H9 (cell line): ENCODE measurements around the gene RBM12. TPM values are rescaled to one million over a fixed set of nuclear protein-coding genes. Genes with fewer than 3 reads are reported as not detected.

ENCODE experiments used
- DNase-seq: peaks from one replicate; pipeline ENCODE4 v3.0.0-alpha.2; 2017
- H2AFZ ChIP-seq: one replicate; pipeline ENCODE4 v1.6.1; 2013; ENCODE audit warnings: mild to moderate bottlenecking, low read length, control low read depth, moderate library complexity
- H2AK5ac ChIP-seq: 2 replicates; pipeline ENCODE4 v1.6.1; 2013; ENCODE audit warnings: low read length, control low read depth, mixed read lengths; ENCODE audit not compliant: insufficient read length
- H2BK120ac ChIP-seq: one replicate; pipeline ENCODE4 v1.6.1; 2013; ENCODE audit warnings: low read depth, mild to moderate bottlenecking, low read length, control low read depth, inconsistent platforms; ENCODE audit not compliant: poor library complexity, severe bottlenecking
- H2BK12ac ChIP-seq: 2 replicates; pipeline ENCODE4 v1.6.1; 2013; ENCODE audit warnings: low read length, control low read depth, mixed read lengths, low read depth; ENCODE audit not compliant: insufficient read length
- H2BK15ac ChIP-seq: 2 replicates; pipeline ENCODE4 v1.6.1; 2013; ENCODE audit warnings: low read depth, low read length, control low read depth
- H2BK20ac ChIP-seq: one replicate; pipeline ENCODE4 v1.6.1; 2013; ENCODE audit warnings: low read depth, mild to moderate bottlenecking, low read length, control low read depth, inconsistent platforms; ENCODE audit not compliant: poor library complexity, severe bottlenecking
- H2BK5ac ChIP-seq: 2 replicates; pipeline ENCODE4 v1.6.1; 2013; ENCODE audit warnings: low read length, control low read depth, mixed read lengths; ENCODE audit not compliant: insufficient read length
- H3K14ac ChIP-seq: 2 replicates; pipeline ENCODE4 v1.6.1; 2013; ENCODE audit warnings: low read length, control low read depth; ENCODE audit not compliant: insufficient read depth
- H3K18ac ChIP-seq: 2 replicates; pipeline ENCODE4 v1.6.1; 2013; ENCODE audit warnings: low read depth, mild to moderate bottlenecking, mixed read lengths, low read length, control low read depth; ENCODE audit not compliant: insufficient read length
- H3K23ac ChIP-seq: 2 replicates; pipeline ENCODE4 v1.6.1; 2013; ENCODE audit warnings: low read length, control low read depth, mixed read lengths, low read depth; ENCODE audit not compliant: insufficient read length
- H3K23me2 ChIP-seq: 2 replicates; pipeline ENCODE4 v1.6.1; 2013; ENCODE audit warnings: low read depth, mild to moderate bottlenecking, mixed read lengths, low read length, control low read depth; ENCODE audit not compliant: insufficient read length, poor library complexity, severe bottlenecking
- H3K27ac ChIP-seq: 2 replicates; pipeline ENCODE4 v1.5.1; 2013; ENCODE audit warnings: low read length, control low read depth, mixed read lengths, low read depth; ENCODE audit not compliant: insufficient read length
- H3K27me3 ChIP-seq: 2 replicates; pipeline ENCODE4 v1.6.1; 2013; ENCODE audit warnings: low read length, control low read depth, inconsistent platforms; ENCODE audit not compliant: insufficient read depth
- H3K4ac ChIP-seq: 2 replicates; pipeline ENCODE4 v1.6.1; 2013; ENCODE audit warnings: low read depth, mild to moderate bottlenecking, control low read depth, inconsistent platforms, low read length, moderate library complexity
- H3K4me1 ChIP-seq: 2 replicates; pipeline ENCODE4 v1.6.1; 2013; ENCODE audit warnings: low read length, control low read depth, inconsistent platforms; ENCODE audit not compliant: insufficient read depth
- H3K4me2 ChIP-seq: 2 replicates; pipeline ENCODE4 v1.6.1; 2013; ENCODE audit warnings: low read length, control low read depth, mixed read lengths; ENCODE audit not compliant: insufficient read length, insufficient read depth
- H3K56ac ChIP-seq: 2 replicates; pipeline ENCODE4 v1.6.1; 2013; ENCODE audit warnings: low read depth, mild to moderate bottlenecking, mixed read lengths, low read length, control low read depth; ENCODE audit not compliant: insufficient read length
- H3K79me1 ChIP-seq: 2 replicates; pipeline ENCODE4 v1.6.1; 2013; ENCODE audit warnings: low read depth, mild to moderate bottlenecking, moderate library complexity, low read length, control low read depth, inconsistent platforms; ENCODE audit not compliant: insufficient read depth, poor library complexity, severe bottlenecking
- H3K79me2 ChIP-seq: 2 replicates; pipeline ENCODE4 v1.6.1; 2013; ENCODE audit warnings: low read length, control low read depth, inconsistent platforms; ENCODE audit not compliant: insufficient read depth
- H3K9ac ChIP-seq: 2 replicates; pipeline ENCODE4 v1.6.1; 2013; ENCODE audit warnings: low read length, control low read depth, mixed read lengths; ENCODE audit not compliant: insufficient read length; ENCODE audit errors: extremely low read depth
- H3K9me3 ChIP-seq: one replicate; pipeline ENCODE4 v1.6.1; 2013; ENCODE audit warnings: low read depth, low read length, inconsistent platforms; ENCODE audit not compliant: control insufficient read depth
- H3T11ph ChIP-seq: one replicate; pipeline ENCODE4 v1.6.1; 2013; ENCODE audit warnings: mild to moderate bottlenecking, low read length, control low read depth, inconsistent platforms
- H4K20me1 ChIP-seq: one replicate; pipeline ENCODE4 v1.6.1; 2013; ENCODE audit not compliant: control insufficient read depth, insufficient read length, insufficient read depth
- H4K5ac ChIP-seq: 2 replicates; pipeline ENCODE4 v1.6.1; 2013; ENCODE audit warnings: low read depth, mild to moderate bottlenecking, mixed read lengths, low read length, control low read depth; ENCODE audit not compliant: insufficient read length
- H4K8ac ChIP-seq: replicated peaks from 2 replicates; pipeline ENCODE4 v1.6.1; 2013; ENCODE audit warnings: low read length, control low read depth, mixed read lengths, low read depth; ENCODE audit not compliant: insufficient read length
- H4K91ac ChIP-seq: 2 replicates; pipeline ENCODE4 v1.6.1; 2013; ENCODE audit warnings: low read depth, mild to moderate bottlenecking, moderate library complexity, mixed read lengths, low read length, control low read depth; ENCODE audit not compliant: insufficient read length
- H3K27ac Mint-ChIP-seq, 3 experiments: 2 replicates in 2 of 3; 3 replicates in 1 of 3; pipeline ENCODE4 v1.8.0; 2020 to 2021; ENCODE audit warnings: mixed read lengths in 3 of 3, mild to moderate bottlenecking in 1 of 3, moderate library complexity in 1 of 3
- H3K27me3 Mint-ChIP-seq: 2 replicates; pipeline ENCODE4 v1.8.0; 2021; ENCODE audit warnings: low read depth, mild to moderate bottlenecking, moderate library complexity, mixed read lengths
- H3K36me3 Mint-ChIP-seq, 3 experiments: 2 replicates in 2 of 3; 3 replicates in 1 of 3; pipeline ENCODE4 v1.8.0; 2020 to 2021; ENCODE audit warnings: low read depth in 3 of 3, mixed read lengths in 3 of 3; ENCODE audit not compliant: insufficient read depth in 1 of 3
- H3K4me1 Mint-ChIP-seq, 2 experiments: 2 replicates each; pipeline ENCODE4 v1.8.0; 2020; ENCODE audit warnings: mixed read lengths in 2 of 2
- H3K4me3 Mint-ChIP-seq, 2 experiments: 2 replicates in 1 of 2; 3 replicates in 1 of 2; pipeline ENCODE4 v1.8.0; 2020 to 2021; ENCODE audit warnings: mild to moderate bottlenecking in 2 of 2, mixed read lengths in 2 of 2, moderate library complexity in 1 of 2
- H3K9me3 Mint-ChIP-seq, 2 experiments: 2 replicates in 1 of 2; 3 replicates in 1 of 2; pipeline ENCODE4 v1.8.0; 2020; ENCODE audit warnings: mild to moderate bottlenecking in 2 of 2, mixed read lengths in 2 of 2, moderate library complexity in 1 of 2
- WGBS: extraction: QIAGEN DNeasy Blood & Tissue Kit; methylation state at CpG from one replicate; pipeline ENCODE4 v1.1.7; 2013; ENCODE audit warnings: missing lambda C conversion rate, low lambda C conversion rate, mixed read lengths; ENCODE audit not compliant: insufficient read length; ENCODE audit errors: extremely low coverage; 5-methylcytosine and 5-hydroxymethylcytosine counted together
- total RNA-seq: library from RNA; stranded (reverse); gene quantifications from 2 replicates; pipeline ENCODE4 v1.2.1, GENCODE V29; 2021
- TF ChIP-seq, protein P1 (sequence below): fragments of 200-600 bp; sonication (generic); conservative IDR thresholded peaks from 3 replicates; pipeline ENCODE4 v1.8.0; 2021; ENCODE audit warnings: antibody characterized with exemption, mild to moderate bottlenecking

Gene RBM12
- total RNA-seq, 1 experiment from 2014 or later: 260 TPM

DNA sequence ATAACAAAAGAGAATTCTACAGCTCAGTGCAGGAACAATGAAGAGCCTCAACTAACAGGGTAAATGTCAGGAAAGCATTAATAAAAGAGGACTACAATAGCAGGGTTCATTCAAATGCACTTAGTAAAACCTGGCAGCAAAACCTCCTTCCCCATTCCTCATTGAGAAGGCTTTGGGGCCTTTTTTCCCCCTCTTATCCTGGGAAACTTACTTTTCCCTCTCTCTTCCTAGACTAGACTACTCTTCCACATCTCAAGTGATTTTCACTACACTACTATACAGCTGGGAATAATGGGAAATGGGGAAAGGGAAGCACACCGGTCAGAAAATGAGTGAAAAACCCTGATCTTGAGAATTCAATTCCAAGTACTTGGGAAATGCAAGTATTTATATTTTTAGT lies 44.6 kb upstream of the RBM12 start:
- H3K27ac ChIP-seq: no peak overlapping the region
- no peak overlapping the region for H2AK5ac ChIP-seq
- no peaks in the 10 kb centered on the region for H3K4me1 ChIP-seq
- DNase-seq: no peak
- no peak overlapping the region for H2BK20ac ChIP-seq
- no peak overlapping the region for H3K4ac ChIP-seq
- Mint-ChIP-seq H3K4me3 (no peak overlapping the region; a peak in 1 of 5 replicates), H3K4me1 (peaks cover 3 to 7% of the 10 kb centered on the region in 2 experiments), H3K27ac (peak overlapping the region in 2 of 3 experiments; percentile 76; a peak in 4 of 7 replicates), H3K27me3 (no peaks in the 10 kb centered on the region), H3K9me3 (no peaks in the 10 kb centered on the region), H3K36me3 (peaks cover 54 to 91% (median 90%) of the 10 kb centered on the region in 3 experiments; a peak in 6 of 7 replicates)
- TF ChIP-seq, protein P1, sequence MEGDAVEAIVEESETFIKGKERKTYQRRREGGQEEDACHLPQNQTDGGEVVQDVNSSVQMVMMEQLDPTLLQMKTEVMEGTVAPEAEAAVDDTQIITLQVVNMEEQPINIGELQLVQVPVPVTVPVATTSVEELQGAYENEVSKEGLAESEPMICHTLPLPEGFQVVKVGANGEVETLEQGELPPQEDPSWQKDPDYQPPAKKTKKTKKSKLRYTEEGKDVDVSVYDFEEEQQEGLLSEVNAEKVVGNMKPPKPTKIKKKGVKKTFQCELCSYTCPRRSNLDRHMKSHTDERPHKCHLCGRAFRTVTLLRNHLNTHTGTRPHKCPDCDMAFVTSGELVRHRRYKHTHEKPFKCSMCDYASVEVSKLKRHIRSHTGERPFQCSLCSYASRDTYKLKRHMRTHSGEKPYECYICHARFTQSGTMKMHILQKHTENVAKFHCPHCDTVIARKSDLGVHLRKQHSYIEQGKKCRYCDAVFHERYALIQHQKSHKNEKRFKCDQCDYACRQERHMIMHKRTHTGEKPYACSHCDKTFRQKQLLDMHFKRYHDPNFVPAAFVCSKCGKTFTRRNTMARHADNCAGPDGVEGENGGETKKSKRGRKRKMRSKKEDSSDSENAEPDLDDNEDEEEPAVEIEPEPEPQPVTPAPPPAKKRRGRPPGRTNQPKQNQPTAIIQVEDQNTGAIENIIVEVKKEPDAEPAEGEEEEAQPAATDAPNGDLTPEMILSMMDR: no peak
- no peak overlapping the region for H4K91ac ChIP-seq
- H2BK12ac ChIP-seq: no peak overlapping the region
- no peaks in the 10 kb centered on the region for H3K79me1 ChIP-seq
- no peak overlapping the region for H2AFZ ChIP-seq
- H3K23ac ChIP-seq: no peak overlapping the region
- no peak overlapping the region for H3K9ac ChIP-seq
- H3K56ac ChIP-seq: no peak overlapping the region
- H2BK120ac ChIP-seq: no peak overlapping the region
- no peak overlapping the region for H4K8ac ChIP-seq
- H2BK15ac ChIP-seq: no peak overlapping the region
- H3K4me2 ChIP-seq: no peak overlapping the region
- no peak overlapping the region for H4K5ac ChIP-seq
- WGBS: no CpG with 5 or more reads among the region's 1 CpG
- no peak overlapping the region for H2BK5ac ChIP-seq
- H3K18ac ChIP-seq: no peak overlapping the region
- H3K79me2 ChIP-seq: no peaks in the 10 kb centered on the region
- H3K9me3 ChIP-seq: no peaks in the 10 kb centered on the region
- no peak overlapping the region for H3K14ac ChIP-seq
- H3T11ph ChIP-seq: no peak overlapping the region
- H4K20me1 ChIP-seq: no peaks in the 10 kb centered on the region
- H3K27me3 ChIP-seq: no peaks in the 10 kb centered on the region
- no peaks in the 10 kb centered on the region for H3K23me2 ChIP-seq
